ENCODE measurements around the gene C9orf78.

- no peak for TF ChIP-seq POLR2A (IDR thresholded peaks at IDR 0.05)
- no peak for TF ChIP-seq CTCF (IDR thresholded peaks at IDR 0.05)
Observed at GRCh38 chr9:129875687-129876395, 40.8 kb upstream of the C9orf78 start.
